SH-SY5Y (cell line): Measurements from ENCODE around the gene ALPK3.

ENCODE experiments used
- GATA2 ChIP-seq: IDR thresholded peaks from 2 replicates; pipeline ENCODE4 v1.6.1; 2011; ENCODE audit warnings: mild to moderate bottlenecking, low read depth, low read length
- GATA3 ChIP-seq: IDR thresholded peaks from 2 replicates; pipeline ENCODE4 v1.6.1; 2011; ENCODE audit warnings: low read depth, mild to moderate bottlenecking, low read length, moderate library complexity

DNA sequence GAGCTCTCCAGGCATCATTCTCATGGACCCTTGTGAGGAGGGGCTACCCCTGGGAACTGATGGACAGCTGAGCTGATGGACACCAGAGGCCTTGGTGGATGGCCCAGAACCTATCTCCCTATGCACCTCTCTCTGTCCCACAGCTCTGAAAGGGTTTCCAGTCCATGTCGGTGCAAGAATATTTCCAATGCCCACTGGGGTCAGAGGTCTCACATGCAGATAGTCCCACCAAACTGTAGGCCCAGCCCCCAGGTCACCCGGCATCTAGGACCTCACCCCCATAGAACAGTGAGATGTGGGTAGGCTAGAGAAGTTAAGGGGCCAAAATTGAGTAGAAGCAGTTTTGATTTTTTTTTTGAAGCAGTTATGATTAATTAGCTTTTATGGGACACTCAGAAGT, 2.6 kb downstream of the ALPK3 start:
- TF ChIP-seq GATA2 (no peak), GATA3 (no peak)
